Left ventricle myocardium inferior (tissue), 1 donor: Measurements from ENCODE around the gene TEX55. TPM values are rescaled to one million over a fixed set of nuclear protein-coding genes. Genes with fewer than 3 reads are reported as not detected.

Experiments
- DNase-seq: peaks from one replicate; pipeline ENCODE4 v3.0.0-alpha.2; 2020
- H3K27ac ChIP-seq: fragments of 200-600 bp; replicated peaks from 2 replicates; pipeline ENCODE4 v1.8.0; 2021
- H3K27me3 ChIP-seq: fragments of 200-600 bp; 2 replicates; pipeline ENCODE4 v1.8.0; 2021; ENCODE audit warnings: low read depth
- H3K36me3 ChIP-seq: fragments of 200-600 bp; 2 replicates; pipeline ENCODE4 v1.8.0; 2021
- H3K4me1 ChIP-seq: fragments of 200-600 bp; 2 replicates; pipeline ENCODE4 v1.8.0; 2021
- H3K4me3 ChIP-seq: fragments of 200-600 bp; 2 replicates; pipeline ENCODE4 v1.8.0; 2021; ENCODE audit warnings: mild to moderate bottlenecking, moderate library complexity
- H3K9me3 ChIP-seq: fragments of 200-600 bp; replicated peaks from 2 replicates; pipeline ENCODE4 v1.8.0; 2021
- CTCF ChIP-seq: fragments of 200-600 bp; IDR thresholded peaks from 2 replicates; pipeline ENCODE4 v1.8.0; 2021; ENCODE audit warnings: antibody characterized with exemption, mild to moderate bottlenecking, borderline replicate concordance
- intact Hi-C: fragments of 100-400 bp; cut with micrococcal nuclease; formaldehyde crosslinking; loops from one replicate; pipeline ENCODE4 v1.11.0; 2022
- total RNA-seq: library from RNA; stranded (reverse); fragmentation: NEBNext Ultra II Directional; extraction: Animal tissue kit (Norgen Biotek cat#: 25700); gene quantifications from one replicate; pipeline ENCODE4 v1.2.1, GENCODE V29; 2021
- donor health status: DM: no; HTN: yes; CAD: no; lungs with severe emphysema.

TEX55 gene
- total RNA-seq, 1 donor from 2014 or later = not detected

GRCh38 chr3:119140466-119140865, 5.5 kb upstream of the TEX55 start:
- Histone ChIP-seq H3K4me3 (no peak overlapping the region), H3K27me3 (no peaks in the 10 kb centered on the region), H3K4me1 (no peaks in the 10 kb centered on the region), H3K36me3 (no peaks in the 10 kb centered on the region), H3K9me3 (peaks cover 4% of the 10 kb centered on the region), H3K27ac (no peak overlapping the region)
- intact Hi-C loops = no loop called here
- TF ChIP-seq CTCF = no peak
- DNase-seq = no peak

GRCh38 chr3:119145128-119145499, 851 bp upstream of the TEX55 start:
- H3K9me3 ChIP-seq = no peaks in the 10 kb centered on the region
- H3K27ac ChIP-seq = no peak overlapping the region
- no peaks in the 10 kb centered on the region for H3K4me1 ChIP-seq
- TF ChIP-seq CTCF = no peak
- H3K4me3 ChIP-seq = no peak overlapping the region
- no peaks in the 10 kb centered on the region for H3K27me3 ChIP-seq
- no peaks in the 10 kb centered on the region for H3K36me3 ChIP-seq
- intact Hi-C loops = no loop called here
- no peak for DNase-seq

GRCh38 chr3:119146578-119147375, 812 bp downstream of the TEX55 start:
- TF ChIP-seq CTCF = no peak
- H3K36me3 ChIP-seq = no peaks in the 10 kb centered on the region
- H3K27ac ChIP-seq = no peak overlapping the region
- H3K4me3 ChIP-seq = no peak overlapping the region
- intact Hi-C loops = no loop called here
- no peak for DNase-seq
- no peaks in the 10 kb centered on the region for H3K27me3 ChIP-seq
- H3K9me3 ChIP-seq = no peaks in the 10 kb centered on the region
- no peaks in the 10 kb centered on the region for H3K4me1 ChIP-seq

- H3K27ac ChIP-seq = no peak overlapping the region
- H3K36me3 ChIP-seq = no peaks in the 10 kb centered on the region
- intact Hi-C loops = no loop called here
- no peaks in the 10 kb centered on the region for H3K4me1 ChIP-seq
- DNase-seq = no peak
- H3K27me3 ChIP-seq = no peaks in the 10 kb centered on the region
- peaks cover under 1% of the 10 kb centered on the region for H3K9me3 ChIP-seq
- no peak for TF ChIP-seq CTCF
- H3K4me3 ChIP-seq = no peak overlapping the region
Observed at GRCh38 chr3:119147494-119147893, 1.5 kb downstream of the TEX55 start.

- Histone ChIP-seq H3K36me3 (no peaks in the 10 kb centered on the region), H3K4me3 (no peak overlapping the region), H3K27ac (no peak overlapping the region), H3K4me1 (no peaks in the 10 kb centered on the region), H3K27me3 (no peaks in the 10 kb centered on the region), H3K9me3 (peaks cover 12% of the 10 kb centered on the region)
- intact Hi-C loops = no loop called here
- DNase-seq = no peak
- no peak for TF ChIP-seq CTCF
Observed at GRCh38 chr3:119148493-119149180, 2.7 kb downstream of the TEX55 start.
